T-helper 9 cell (primary cell): ENCODE measurements around the gene UGT1A10.
"Not testable (repeated sequence)": the region's sequence is repeated elsewhere in the genome, so short reads cannot be mapped to it uniquely, and the experiment has no call there.

ENCODE experiments used
- DNase-seq: peaks from one replicate; pipeline ENCODE4 v3.0.0-alpha.2; 2020

Gene UGT1A10

DNA sequence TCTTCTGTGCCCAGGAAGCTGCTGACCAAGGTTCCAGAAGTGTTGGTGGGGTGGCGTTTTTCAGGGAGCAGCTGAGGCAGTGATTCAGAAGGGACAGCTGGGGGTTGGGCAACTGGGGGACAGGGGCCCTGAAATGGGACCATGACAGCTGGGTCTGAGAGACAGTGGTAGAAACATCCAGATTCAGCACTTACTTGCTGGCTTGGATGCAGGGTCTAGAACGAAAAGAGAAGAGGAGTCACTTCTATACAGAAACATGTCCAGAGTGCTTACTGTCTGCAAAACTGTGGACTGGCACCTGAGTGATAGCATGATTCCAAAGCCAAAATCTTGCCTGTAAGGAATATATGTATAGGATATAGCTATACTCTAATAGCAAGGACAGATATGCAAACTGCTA is 109.6 kb downstream of the UGT1A10 start:
- not testable (repeated sequence) for DNase-seq

DNA sequence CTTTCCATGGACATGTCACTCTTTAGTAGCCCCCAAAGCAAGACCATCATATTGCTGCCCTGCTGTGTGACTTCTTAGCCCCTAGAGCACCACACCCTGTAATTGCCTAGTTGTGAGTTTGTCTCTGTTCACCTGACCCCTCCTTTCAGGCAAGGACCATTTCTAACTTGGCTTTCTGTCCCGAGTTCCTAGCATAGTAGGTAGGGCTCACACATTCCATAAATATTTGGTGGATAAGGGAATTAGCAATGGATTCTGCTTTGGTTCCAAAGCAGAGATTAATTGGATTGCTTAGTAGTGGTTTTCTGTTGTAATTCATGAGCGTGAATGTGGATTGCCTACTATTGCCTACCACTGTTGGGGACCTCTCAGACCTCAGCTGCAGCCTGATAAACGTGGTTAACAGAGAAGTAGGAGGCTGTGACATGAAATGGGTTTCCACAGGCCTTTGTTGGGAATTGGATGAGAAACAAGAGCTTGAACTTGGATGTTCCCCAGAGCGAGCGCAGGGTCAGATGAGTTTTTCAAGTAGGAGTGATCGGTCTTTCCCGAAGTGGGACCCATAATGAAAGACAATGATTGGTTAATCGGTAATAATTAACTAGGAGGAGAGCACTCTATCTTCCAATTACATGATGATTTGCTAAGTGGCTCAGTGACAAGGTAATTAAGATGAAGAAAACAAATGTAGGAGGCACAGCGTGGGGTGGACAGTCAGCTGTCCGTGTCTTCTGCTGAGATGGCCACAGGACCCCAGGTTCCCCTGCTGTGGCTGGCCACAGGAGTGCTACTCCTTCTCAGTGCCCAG is 110.4 kb downstream of the UGT1A10 start:
- DNase-seq, result no peak

DNA sequence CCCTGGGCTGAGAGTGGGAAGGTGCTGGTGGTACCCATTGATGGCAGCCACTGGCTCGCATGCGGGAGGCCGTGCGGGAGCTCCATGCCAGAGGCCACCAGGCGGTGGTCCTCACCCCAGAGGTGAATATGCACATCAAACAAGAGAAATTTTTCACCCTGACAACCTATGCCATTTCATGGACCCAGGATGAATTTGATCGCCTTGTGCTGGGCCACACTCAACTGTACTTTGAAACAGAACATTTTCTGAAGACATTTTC is 111.0 kb downstream of the UGT1A10 start:
- DNase-seq, result no peak

DNA sequence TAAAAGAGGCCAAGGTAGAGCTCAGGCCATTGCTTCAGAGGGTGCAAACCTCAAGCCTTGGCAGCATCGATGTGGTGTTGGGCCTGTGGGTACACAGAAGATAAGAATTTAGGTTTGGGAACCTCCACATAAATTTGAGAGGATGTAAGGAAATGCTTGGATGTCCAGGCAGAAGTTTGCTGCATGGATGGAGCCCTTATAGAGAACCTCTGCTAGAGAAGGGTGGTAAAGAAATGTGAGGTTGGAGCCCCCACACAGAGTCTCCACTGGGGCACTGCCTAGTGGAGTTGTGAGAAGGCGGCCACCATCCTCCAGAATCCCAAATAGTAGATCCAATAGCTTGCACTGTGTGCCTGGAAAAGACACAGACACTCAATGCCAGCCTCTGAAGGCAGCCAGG is 114.4 kb downstream of the UGT1A10 start:
- DNase-seq, result not testable (repeated sequence)

DNA sequence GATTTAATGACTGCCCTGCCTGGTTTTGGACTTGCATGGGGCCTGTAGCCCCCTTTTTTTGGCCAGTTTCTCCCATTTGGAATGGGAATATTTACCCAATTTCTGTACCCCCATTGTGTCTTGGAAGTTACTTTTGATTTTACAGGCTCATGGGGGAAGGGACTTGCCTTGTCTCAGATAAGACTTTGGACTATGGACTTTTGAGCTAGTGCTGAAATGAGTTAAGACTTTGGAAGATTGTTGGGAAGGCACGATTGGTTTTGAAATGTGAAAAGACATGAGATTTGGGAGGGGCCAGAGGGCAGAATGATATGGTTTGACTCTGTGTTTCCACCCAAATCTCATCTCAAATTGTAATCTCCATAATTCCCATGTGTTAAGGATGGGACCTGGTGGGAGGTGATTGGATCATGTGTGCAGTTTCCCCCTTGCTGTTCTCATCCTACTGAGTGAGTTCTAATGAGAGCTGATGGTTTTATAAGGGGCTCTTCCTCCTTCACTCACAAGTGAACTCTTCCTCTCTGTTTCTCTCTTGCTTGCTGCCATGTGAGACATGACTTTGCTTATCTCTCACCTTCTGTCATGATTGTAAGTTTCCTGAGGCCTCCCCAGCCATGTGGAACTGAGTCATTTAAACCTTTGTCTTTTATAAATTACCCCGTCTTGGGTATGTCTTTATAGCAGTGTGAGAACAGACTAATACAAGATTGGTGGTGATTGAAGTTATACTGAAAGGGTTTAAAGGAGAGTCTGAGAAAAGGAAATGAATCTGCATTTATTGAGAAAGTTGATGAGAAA is 115.2 kb downstream of the UGT1A10 start:
- DNase-seq, result not testable (repeated sequence)

DNA sequence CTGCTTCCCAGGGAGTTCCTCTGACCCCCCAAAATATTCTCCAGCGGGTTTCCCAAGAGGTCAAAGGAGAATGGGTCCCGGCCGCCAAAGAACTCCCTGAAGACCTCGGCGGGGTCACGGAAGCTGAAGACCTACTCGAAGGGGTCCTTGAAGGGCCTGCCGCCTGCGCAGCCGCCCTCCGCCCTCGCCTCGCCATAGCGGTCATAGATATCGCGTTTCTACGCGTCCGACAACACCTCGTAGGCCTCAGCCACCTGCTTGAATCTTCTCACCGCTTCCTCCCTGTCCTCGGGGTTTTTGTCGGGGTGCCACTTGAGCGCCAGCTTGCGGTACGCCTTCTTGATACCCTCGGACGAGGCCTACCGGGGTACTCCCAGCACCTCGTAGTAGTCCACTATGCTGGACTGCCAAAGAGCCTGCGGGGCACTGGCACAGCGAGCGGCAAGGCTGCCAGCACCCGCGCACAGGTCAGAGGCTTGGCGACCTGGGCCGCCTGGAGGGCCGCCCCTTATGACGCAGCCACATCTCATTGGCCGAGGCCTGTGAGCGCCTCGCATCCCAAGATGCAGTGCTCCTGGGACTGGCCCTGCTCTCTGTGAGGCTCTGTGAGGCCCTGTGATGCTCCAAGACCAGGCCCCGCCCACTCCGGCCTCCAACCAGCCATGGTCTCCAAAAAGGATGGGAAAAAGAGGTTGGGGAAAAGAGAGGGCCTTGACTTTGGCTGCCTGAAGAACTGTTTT is 118.8 kb downstream of the UGT1A10 start:
- DNase-seq, result no peak

DNA sequence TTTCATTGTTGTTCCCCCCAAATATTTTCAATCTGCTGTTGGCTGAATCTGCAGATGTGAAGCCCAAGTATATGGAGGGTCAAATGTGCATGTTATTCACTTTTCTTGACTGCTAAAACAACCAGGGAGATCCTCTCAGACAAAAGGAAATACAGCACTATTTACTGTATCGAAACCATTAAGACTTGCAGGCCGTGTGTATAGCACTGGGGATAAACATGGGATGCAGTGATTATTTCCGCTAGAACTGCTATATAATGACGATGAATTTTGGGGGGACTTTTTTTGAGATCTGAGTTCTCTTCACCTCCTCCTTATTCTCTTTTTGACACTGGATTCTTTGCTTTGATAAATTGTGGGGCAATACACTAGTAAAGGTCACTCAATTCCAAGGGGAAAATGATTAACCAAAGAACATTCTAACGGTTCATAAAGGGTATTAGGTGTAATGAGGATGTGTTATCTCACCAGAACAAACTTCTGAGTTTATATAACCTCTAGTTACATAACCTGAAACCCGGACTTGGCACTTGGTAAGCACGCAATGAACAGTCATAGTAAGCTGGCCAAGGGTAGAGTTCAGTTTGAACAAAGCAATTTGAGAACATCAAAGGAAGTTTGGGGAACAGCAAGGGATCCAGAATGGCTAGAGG is 120.3 kb downstream of the UGT1A10 start:
- DNase-seq, result no peak

DNA sequence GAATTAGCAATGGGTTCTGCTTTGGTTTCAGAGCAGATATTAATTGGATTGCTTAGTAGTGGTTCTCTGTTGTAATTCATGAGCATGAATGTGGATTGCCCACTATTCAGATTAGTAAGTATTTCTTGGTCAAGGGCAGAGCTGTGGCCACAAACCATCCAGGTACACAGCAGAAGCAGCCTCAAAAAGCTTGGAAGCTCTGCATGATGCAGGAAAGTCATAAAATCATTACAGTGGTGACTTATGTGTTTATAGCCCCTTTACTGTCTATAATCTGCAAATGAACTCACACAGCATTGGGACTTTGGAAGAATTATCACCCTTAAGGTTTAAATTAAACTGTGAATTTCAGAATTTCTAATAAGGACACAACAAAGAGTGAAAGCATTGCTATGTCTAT is 121.9 kb downstream of the UGT1A10 start:
- no peak for DNase-seq

DNA sequence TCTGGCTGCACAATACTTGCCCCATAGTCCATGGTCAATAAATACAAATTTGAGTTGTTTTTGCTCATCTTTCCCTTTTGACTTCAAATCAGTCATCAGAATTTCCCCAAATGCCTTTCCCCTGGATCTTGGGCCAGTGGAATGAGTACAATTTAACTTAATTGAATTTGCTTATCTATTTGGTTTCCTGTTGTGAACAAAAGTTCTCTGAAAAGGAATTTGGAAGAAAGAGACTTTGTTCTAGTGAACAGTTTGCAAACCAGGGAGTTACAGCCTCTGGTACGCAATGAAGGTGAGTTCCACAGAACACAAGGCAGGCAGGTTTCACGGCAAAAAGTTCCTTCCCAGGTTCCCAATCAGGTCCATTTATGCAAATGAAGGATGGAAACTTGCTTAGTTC is 122.6 kb downstream of the UGT1A10 start:
- no peak for DNase-seq

DNA sequence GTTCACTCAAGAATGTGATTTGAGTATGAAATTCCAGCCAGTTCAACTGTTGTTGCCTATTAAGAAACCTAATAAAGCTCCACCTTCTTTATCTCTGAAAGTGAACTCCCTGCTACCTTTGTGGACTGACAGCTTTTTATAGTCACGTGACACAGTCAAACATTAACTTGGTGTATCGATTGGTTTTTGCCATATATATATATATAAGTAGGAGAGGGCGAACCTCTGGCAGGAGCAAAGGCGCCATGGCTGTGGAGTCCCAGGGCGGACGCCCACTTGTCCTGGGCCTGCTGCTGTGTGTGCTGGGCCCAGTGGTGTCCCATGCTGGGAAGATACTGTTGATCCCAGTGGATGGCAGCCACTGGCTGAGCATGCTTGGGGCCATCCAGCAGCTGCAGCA is 123.8 kb downstream of the UGT1A10 start, which contains the start of gene UGT1A1:
UGT1A1 (plus strand) TSS at position 228 of the 400 bp plus-strand sequence; CDS start at position 246, 18 bp downstream.
- no peak for DNase-seq

DNA sequence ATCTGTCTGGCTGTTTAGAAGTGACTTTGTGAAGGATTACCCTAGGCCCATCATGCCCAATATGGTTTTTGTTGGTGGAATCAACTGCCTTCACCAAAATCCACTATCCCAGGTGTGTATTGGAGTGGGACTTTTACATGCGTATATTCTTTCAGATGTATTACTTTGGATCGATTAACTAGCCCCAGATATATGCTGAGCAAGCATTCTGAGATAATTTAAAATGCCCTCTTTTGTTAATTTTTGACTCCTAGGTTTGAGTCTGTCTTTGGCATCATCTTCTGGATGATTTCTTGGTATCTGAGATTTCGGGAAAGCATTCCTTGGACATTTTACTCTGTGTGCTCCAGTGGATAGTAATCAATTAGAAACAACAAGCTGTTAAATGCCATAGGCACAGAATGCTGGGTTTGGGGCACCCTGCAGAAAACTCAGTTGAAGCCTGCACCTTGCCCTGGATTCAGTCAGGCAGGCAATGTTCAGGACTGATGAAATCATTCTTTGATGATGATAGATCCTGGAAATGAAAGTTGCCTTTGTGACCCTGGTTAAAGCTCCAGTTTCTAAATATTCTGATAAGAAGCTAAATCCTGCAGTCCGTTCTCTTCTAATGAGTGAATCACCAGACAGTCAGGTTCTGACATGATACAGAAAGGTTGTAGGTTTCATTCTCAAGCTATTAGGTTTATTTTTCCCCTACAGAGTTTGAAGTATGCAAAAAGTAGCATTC is 125.0 kb downstream of the UGT1A10 start:
- no peak for DNase-seq

DNA sequence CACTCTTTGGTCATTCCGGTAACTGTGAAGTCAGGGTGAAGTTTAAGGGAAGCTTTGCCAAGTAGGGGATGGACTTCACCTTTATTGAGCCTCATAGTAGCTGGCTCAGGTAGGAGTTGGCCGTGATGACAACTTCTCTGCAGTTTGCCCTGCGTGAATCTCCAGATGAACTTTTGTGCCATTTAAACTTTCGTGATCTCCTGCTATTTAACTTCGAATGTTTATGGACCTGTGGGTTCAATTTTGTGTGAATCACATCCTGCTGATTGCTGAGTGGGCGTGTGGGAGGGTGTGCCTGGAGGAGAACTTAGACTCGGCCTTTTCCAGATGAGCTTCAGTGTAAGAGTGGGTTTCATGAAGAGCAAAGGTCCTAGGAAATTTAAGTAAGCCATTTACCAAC is 128.0 kb downstream of the UGT1A10 start:
- DNase-seq, result no peak

DNA sequence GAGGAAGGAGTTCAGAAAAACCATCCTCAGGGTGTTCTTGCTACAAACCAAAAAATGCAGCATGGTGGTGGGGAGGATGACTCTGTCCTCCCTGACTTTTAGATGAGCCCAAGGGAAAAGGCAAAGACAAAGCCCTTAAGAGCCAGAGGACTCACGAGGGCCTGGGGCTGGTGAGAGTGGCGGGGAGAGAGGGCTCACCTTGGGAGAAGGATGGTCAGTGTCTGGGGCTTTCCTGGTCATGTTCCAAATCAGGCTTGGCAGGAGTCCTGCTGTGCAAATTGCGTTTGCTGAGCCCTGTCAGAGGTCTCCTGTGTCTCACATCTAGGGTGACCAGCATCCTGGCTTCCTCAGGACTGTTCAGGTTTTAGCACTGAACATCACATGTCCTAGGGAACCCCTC is 128.5 kb downstream of the UGT1A10 start:
- DNase-seq, result no peak

DNA sequence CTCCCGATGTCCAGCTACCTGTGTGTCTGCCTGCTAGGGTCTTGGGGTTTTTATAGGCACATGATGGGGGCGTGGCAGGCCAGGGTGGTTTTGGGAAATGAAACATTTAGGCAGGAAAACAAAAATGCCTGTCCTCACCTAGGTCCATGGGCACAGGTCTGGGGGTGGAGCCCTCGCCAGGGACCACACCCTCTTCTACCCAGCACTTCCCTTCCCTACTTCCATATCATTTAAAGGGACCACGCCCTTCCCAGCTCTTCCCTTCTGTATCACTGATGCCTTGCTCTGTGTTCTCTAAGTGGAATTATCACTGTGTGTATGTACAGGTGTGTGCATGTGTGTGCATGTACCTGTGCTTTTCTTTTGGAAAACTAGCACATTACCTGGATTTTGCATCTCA is 130.2 kb downstream of the UGT1A10 start:
- DNase-seq, result no peak

DNA sequence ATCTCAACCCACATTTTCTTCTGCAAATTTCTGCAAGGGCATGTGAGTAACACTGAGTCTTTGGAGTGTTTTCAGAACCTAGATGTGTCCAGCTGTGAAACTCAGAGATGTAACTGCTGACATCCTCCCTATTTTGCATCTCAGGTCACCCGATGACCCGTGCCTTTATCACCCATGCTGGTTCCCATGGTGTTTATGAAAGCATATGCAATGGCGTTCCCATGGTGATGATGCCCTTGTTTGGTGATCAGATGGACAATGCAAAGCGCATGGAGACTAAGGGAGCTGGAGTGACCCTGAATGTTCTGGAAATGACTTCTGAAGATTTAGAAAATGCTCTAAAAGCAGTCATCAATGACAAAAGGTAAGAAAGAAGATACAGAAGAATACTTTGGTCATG is 131.8 kb downstream of the UGT1A10 start:
- no peak for DNase-seq

DNA sequence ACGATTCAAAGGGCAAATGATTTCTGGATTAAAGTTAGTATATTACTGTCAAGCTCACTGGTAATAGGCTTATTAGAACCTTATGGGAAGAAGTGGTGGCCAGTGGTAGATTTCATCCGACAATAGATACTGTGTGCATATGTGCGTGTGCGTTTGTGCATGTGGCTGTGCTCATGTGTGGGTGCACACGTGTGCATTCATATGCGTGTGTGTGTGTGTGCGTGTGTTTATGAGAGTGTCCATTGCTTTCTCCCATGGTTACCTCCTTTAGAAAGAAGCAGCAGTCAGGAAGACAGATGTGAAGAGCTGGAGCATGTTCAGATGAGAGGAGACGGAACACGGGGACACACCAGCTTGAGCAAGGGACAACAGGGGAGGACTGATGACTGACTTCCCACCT is 133.0 kb downstream of the UGT1A10 start:
- DNase-seq, result no peak

DNA sequence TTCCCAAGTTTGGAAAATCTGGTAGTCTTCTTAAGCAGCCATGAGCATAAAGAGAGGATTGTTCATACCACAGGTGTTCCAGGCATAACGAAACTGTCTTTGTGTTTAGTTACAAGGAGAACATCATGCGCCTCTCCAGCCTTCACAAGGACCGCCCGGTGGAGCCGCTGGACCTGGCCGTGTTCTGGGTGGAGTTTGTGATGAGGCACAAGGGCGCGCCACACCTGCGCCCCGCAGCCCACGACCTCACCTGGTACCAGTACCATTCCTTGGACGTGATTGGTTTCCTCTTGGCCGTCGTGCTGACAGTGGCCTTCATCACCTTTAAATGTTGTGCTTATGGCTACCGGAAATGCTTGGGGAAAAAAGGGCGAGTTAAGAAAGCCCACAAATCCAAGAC is 135.9 kb downstream of the UGT1A10 start:
- no peak for DNase-seq

DNA sequence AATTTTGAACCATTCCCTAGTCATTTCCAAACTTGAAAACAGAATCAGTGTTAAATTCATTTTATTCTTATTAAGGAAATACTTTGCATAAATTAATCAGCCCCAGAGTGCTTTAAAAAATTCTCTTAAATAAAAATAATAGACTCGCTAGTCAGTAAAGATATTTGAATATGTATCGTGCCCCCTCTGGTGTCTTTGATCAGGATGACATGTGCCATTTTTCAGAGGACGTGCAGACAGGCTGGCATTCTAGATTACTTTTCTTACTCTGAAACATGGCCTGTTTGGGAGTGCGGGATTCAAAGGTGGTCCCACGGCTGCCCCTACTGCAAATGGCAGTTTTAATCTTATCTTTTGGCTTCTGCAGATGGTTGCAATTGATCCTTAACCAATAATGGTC is 136.3 kb downstream of the UGT1A10 start:
- no peak for DNase-seq

DNA sequence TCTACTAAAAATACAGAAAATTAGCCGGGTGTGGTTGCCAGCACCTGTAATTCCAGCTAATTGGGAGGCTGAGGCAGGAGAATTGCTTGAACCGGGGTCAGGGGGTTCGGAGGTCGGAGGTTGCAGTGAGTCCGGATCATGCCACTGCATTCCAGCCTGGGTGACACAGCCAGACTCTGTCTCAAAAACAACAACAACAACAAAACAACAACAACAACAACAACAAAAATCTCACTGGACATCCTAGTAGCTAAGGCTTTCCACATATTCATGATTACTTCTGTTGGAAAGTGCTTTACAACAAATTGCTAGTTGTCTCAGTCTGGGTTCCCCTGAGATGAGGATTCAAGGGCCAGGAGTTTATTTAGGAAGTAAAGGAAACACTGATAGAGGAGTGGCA is 137.6 kb downstream of the UGT1A10 start:
- DNase-seq, result no peak

DNA sequence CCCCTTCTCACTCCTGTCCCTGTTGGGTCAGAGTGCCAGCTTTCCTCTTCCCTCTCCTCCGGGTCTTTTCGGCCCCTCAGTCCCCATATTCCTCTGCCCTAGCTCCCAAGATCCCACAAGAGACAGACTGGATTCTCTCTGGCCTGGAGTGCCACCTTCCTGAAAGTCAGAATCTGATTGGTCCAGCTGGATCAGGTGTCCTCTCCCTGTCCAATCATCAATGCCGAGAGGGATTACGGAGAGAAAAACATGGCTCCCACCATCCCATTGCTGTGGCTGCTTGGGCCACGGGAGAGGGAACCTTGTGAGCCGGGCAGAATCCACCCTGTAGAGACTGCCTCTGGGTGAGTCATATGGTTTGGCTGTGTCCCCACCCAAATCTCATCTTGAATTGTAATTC is 139.2 kb downstream of the UGT1A10 start:
- DNase-seq, result no peak

DNA sequence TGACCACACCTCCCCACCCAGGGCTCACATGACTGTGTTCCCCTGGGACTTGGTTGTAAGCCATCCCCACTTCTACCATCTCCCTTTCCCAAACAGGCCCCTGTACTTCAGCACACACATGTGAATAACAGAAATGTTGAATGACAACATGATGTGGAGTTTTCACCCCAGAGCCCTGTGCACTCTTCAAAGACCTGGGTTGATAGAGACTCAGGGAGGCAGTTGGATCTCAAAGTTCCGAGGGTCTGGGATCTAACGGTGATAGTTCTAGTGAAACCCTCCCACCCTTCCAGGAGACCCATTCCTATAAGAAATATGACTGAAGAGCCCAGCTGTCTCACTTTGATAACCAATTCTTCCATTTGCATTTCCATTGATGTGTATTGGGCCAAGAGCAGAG is 141.8 kb downstream of the UGT1A10 start, which contains the start of gene MROH2A:
MROH2A (plus strand) TSS at position 301 of the 400 bp plus-strand sequence. CDS start 1,029 bp downstream, outside the sequence.
- DNase-seq, result no peak

DNA sequence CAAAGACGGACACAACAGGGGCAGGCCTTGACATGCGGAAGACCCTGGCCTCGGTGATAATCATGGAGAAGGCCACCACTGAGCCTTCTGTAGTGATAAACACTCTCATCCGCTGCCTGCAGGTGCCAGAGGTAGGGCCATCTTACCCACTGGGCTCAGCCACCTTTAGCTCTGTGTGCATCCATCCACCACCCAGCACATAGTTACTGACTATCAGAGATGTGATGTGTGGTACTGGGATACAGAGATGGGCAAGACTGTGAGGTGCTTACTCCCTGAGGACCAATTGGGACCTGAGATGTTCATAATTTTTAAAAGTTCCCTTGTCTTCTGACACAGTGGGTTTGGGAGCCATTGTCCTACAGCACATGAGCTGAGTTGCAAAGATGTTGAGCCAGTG is 143.5 kb downstream of the UGT1A10 start:
- no peak for DNase-seq
